ENCODE data around the gene HDAC1.

GRCh38 chr1:32337855-32338636 is 46.2 kb downstream of the HDAC1 start:
- TF ChIP-seq CTCF (IDR thresholded peaks at IDR 0.05 in 4 of 5, conservative IDR thresholded peaks at IDR 0.05 in 1 of 5) (no peak), POLR2A (IDR thresholded peaks at IDR 0.05) (no peak)
